ENCODE measurements around the gene STARD3NL. TPM values are rescaled to one million over a fixed set of nuclear protein-coding genes. Genes with fewer than 3 reads are reported as not detected.

The STARD3NL gene
- total and polyA plus RNA-seq, 7 donors: 11.1 to 28.5 (median 15.6) TPM

- H3K27ac ChIP-seq: no peak overlapping the region
- 55 to 65% (median 61%) methylated on average over 2 of the region's 2 CpGs for WGBS, 3 donors
- intact Hi-C loops (cut with DNase I): no loop called here
- no peak for TF ChIP-seq CTCF (IDR thresholded peaks at IDR 0.05)
- H3K36me3 ChIP-seq (ENCODE audit: insufficient read depth in 1 of 2, low read depth in 1 of 2): no peaks in the 10 kb centered on the region
- H3K4me3 ChIP-seq: no peak overlapping the region
- peaks cover 24% of the 10 kb centered on the region for H3K4me1 ChIP-seq
- DNase-seq (no peak), ATAC-seq (no peak)
- H3K27me3 ChIP-seq (ENCODE audit: insufficient read depth in 3 of 3, low read length in 2 of 3): no peaks in the 10 kb centered on the region
- H3K9me3 ChIP-seq: no peaks in the 10 kb centered on the region
Measured at GRCh38 chr7:38199154-38199553, 21.1 kb downstream of the STARD3NL start.

- no peaks in the 10 kb centered on the region for H3K36me3 ChIP-seq (ENCODE audit: insufficient read depth in 1 of 2, low read depth in 1 of 2)
- no peak for TF ChIP-seq CTCF (IDR thresholded peaks at IDR 0.05)
- H3K4me3 ChIP-seq: no peak overlapping the region
- WGBS, 3 donors: 36 to 77% (median 54%) methylated on average over 2 of the region's 2 CpGs
- intact Hi-C loops (cut with DNase I): no loop called here
- H3K4me1 ChIP-seq: peaks cover 24% of the 10 kb centered on the region
- no peaks in the 10 kb centered on the region for H3K27me3 ChIP-seq (ENCODE audit: insufficient read depth in 3 of 3, low read length in 2 of 3)
- ATAC-seq: no peak
- H3K27ac ChIP-seq: no peak overlapping the region
- H3K9me3 ChIP-seq: no peaks in the 10 kb centered on the region
- DNase-seq: no peak
Measured at GRCh38 chr7:38199782-38200181, 21.7 kb downstream of the STARD3NL start.

- no peaks in the 10 kb centered on the region for H3K27me3 ChIP-seq (ENCODE audit: insufficient read depth in 3 of 3, low read length in 2 of 3)
- WGBS, 3 donors: 63 to 75% (median 74%) methylated on average over 5 of the region's 5 CpGs
- no peaks in the 10 kb centered on the region for H3K9me3 ChIP-seq
- TF ChIP-seq CTCF (IDR thresholded peaks at IDR 0.05): no peak
- intact Hi-C loops (cut with DNase I): no loop called here
- ATAC-seq (peak in 1 of 4 donors; percentile 19), DNase-seq (no peak)
- H3K27ac ChIP-seq: no peak overlapping the region
- H3K4me1 ChIP-seq: peaks cover 3% of the 10 kb centered on the region
- H3K4me3 ChIP-seq: no peak overlapping the region
- H3K36me3 ChIP-seq (ENCODE audit: insufficient read depth in 1 of 2, low read depth in 1 of 2): peaks cover 0 to 30% of the 10 kb centered on the region in 2 donors
Measured at GRCh38 chr7:38206071-38206470, 28.0 kb downstream of the STARD3NL start.

- Histone ChIP-seq H3K27ac (no peak overlapping the region), H3K9me3 (no peaks in the 10 kb centered on the region), H3K36me3 (ENCODE audit: insufficient read depth in 1 of 2, low read depth in 1 of 2) (peaks cover 0 to 30% of the 10 kb centered on the region in 2 donors), H3K4me1 (peaks cover 6% of the 10 kb centered on the region), H3K4me3 (no peak overlapping the region), H3K27me3 (ENCODE audit: insufficient read depth in 3 of 3, low read length in 2 of 3) (no peaks in the 10 kb centered on the region)
- 85 to 92% (median 86%) methylated on average over 1 of the region's 1 CpG for WGBS, 3 donors
- ATAC-seq: no peak
- intact Hi-C loops (cut with DNase I): no loop called here
- TF ChIP-seq CTCF (IDR thresholded peaks at IDR 0.05): no peak
- no peak for DNase-seq
Measured at GRCh38 chr7:38207843-38208242, 29.8 kb downstream of the STARD3NL start.

- no peak for TF ChIP-seq CTCF (IDR thresholded peaks at IDR 0.05)
- WGBS, 3 donors: 63 to 85% (median 63%) methylated on average over 1 of the region's 1 CpG
- Histone ChIP-seq H3K4me1 (peaks cover 10% of the 10 kb centered on the region), H3K27ac (no peak overlapping the region), H3K9me3 (no peaks in the 10 kb centered on the region), H3K36me3 (ENCODE audit: insufficient read depth in 1 of 2, low read depth in 1 of 2) (peaks cover 0 to 42% of the 10 kb centered on the region in 2 donors), H3K4me3 (no peak overlapping the region), H3K27me3 (ENCODE audit: insufficient read depth in 3 of 3, low read length in 2 of 3) (no peaks in the 10 kb centered on the region)
- intact Hi-C loops (cut with DNase I): loop anchor here in 1 of 2 donors (5.0 kb wide), 1 partner anchor 34 kb away; the partner anchor contains the start of gene STARD3NL
- ATAC-seq (no peak), DNase-seq (no peak)
Measured at GRCh38 chr7:38211486-38211885, 33.4 kb downstream of the STARD3NL start.
